Transverse colon (tissue), 4 donors: ENCODE measurements around the gene HDAC4. TPM values are rescaled to one million over a fixed set of nuclear protein-coding genes. Genes with fewer than 3 reads are reported as not detected.
A peak's percentile ranks its signal among the peaks of the same experiment; 100 is the strongest.

Experiments
- DNase-seq: peaks from one replicate; pipeline ENCODE4 v3.0.0-alpha.2; 2019
- H3K27ac ChIP-seq, 4 donors: fragments of 200-600 bp; sonication (generic); 2 replicates each; pipeline ENCODE4 v1.5.1; 2016 to 2018; ENCODE audit warnings: inconsistent platforms in 4 of 4
- H3K27me3 ChIP-seq: fragments of 200-600 bp; sonication (generic); 2 replicates; pipeline ENCODE4 v1.5.1; 2017; ENCODE audit warnings: inconsistent platforms
- H3K36me3 ChIP-seq, 4 donors: fragments of 200-600 bp; sonication (generic); 2 replicates each; pipeline ENCODE4 v1.5.1; 2017 to 2019; ENCODE audit warnings: inconsistent platforms in 4 of 4
- H3K4me1 ChIP-seq, 4 donors: fragments of 200-600 bp; sonication (generic); 2 replicates each; pipeline ENCODE4 v1.5.1; 2017 to 2020; ENCODE audit warnings: inconsistent platforms in 4 of 4
- H3K4me3 ChIP-seq, 4 donors: fragments of 200-600 bp; sonication (generic); 1 replicate in 1 of 4; 2 replicates in 3 of 4; pipeline versions ENCODE4 v1.5.1 to v1.6.1; 2017 to 2019; ENCODE audit warnings: inconsistent platforms in 4 of 4
- H3K9me3 ChIP-seq, 2 donors: fragments of 200-600 bp; sonication (generic); 2 replicates each; pipeline ENCODE4 v1.5.1; 2017 to 2019; ENCODE audit warnings: inconsistent platforms in 2 of 2
- CTCF ChIP-seq, 5 experiments: fragments of 200-600 bp in 3 of 5; fragments of 450-650 bp in 2 of 5; sonication (generic) in 3 of 5; IDR thresholded peaks; 1 replicate in 2 of 5; 2 replicates in 3 of 5; pipeline ENCODE4 v1.5.1; 2016 to 2017; ENCODE audit warnings: antibody characterized with exemption in 5 of 5, inconsistent platforms in 3 of 5, mild to moderate bottlenecking in 2 of 5, moderate library complexity in 1 of 5
- EP300 ChIP-seq: sonication (generic); formaldehyde crosslinking; IDR thresholded peaks from one replicate; pipeline ENCODE4 v1.6.1; 2017; ENCODE audit warnings: antibody characterized with exemption, low read depth
- POLR2A ChIP-seq: fragments of 450-650 bp; IDR thresholded peaks from one replicate; pipeline ENCODE4 v1.6.1; 2016; ENCODE audit warnings: antibody characterized with exemption, mild to moderate bottlenecking, moderate library complexity
- POLR2AphosphoS5 ChIP-seq, 3 donors: sonication (generic); formaldehyde crosslinking; IDR thresholded peaks; one replicate each; pipeline ENCODE4 v1.6.1; 2016; ENCODE audit warnings: antibody characterized with exemption in 3 of 3
- WGBS, 2 donors: methylation state at CpG; one replicate each; pipeline ENCODE4 v1.1.5; 2018; ENCODE audit warnings: low coverage in 1 of 2; 5-methylcytosine and 5-hydroxymethylcytosine counted together
- in situ Hi-C, 4 donors: fragments of 200-750 bp; cut with MboI; loops; one replicate each; pipeline versions ENCODE4 v1.15.0 to v1.15.1; 2017; ENCODE audit warnings: low sequenced_read_pairs in 3 of 4, low pct_ligation_motif_present in 1 of 4, low pct_unique_long_range_greater_than_20kb in 1 of 4
- intact Hi-C: fragments of 100-400 bp; cut with DNase I; formaldehyde crosslinking; loops from one replicate; pipeline ENCODE4 v1.15.1; 2023; ENCODE audit warnings: low total_unique reads
- total RNA-seq, 4 donors: library from RNA; depleted of rRNA; stranded (reverse); fragments of >200 nt; gene quantifications; one replicate each; pipeline ENCODE4 v1.1.0, GENCODE V29; 2016

Gene HDAC4
- total RNA-seq, 4 donors from 2014 or later = 33.9 to 192 (median 112) TPM

- H3K4me1 ChIP-seq = peaks cover 0 to 26% (median 15%) of the 10 kb centered on the region in 4 donors
- WGBS, 2 donors = 0% methylated on average over 1 to 15 of the region's 87 CpGs
- H3K36me3 ChIP-seq = no peaks in the 10 kb centered on the region
- TF ChIP-seq EP300 (peak; percentile 23), POLR2AphosphoS5 (IDR thresholded peaks at IDR 0.05) (no peak)
- H3K4me3 ChIP-seq = peak overlapping the region; percentile 38 to 82 (median 71)
- in situ Hi-C loops (loop anchor here in 1 of 4 donors (25.0 kb wide), 1 partner anchor 587 kb away; no protein-coding TSS in a partner anchor), intact Hi-C loops (loop anchor here (5.0 to 10.0 kb wide), 3 partner anchors 48 to 295 kb away; no protein-coding TSS in a partner anchor)
- no peaks in the 10 kb centered on the region for H3K9me3 ChIP-seq
- peak; percentile 37 for DNase-seq
- H3K27ac ChIP-seq = peak overlapping the region; percentile 77 to 96 (median 86)
- no peaks in the 10 kb centered on the region for H3K27me3 ChIP-seq
Observed at GRCh38 chr2:239399921-239400595, 762 bp downstream of the HDAC4 start.

GRCh38 chr2:239399433-239399920 lies 1.3 kb downstream of the HDAC4 start:
- in situ Hi-C loops (no loop called here), intact Hi-C loops (loop anchor here (5.0 to 10.0 kb wide), 2 partner anchors 47 to 175 kb away; no protein-coding TSS in a partner anchor)
- peak overlapping the region; percentile 38 to 82 (median 71) for H3K4me3 ChIP-seq
- H3K4me1 ChIP-seq = peaks cover 0 to 30% (median 15%) of the 10 kb centered on the region in 4 donors
- H3K36me3 ChIP-seq = no peaks in the 10 kb centered on the region
- no peaks in the 10 kb centered on the region for H3K9me3 ChIP-seq
- peak overlapping the region; percentile 77 to 96 (median 86) for H3K27ac ChIP-seq
- 0 to 5% methylated on average over 1 to 8 of the region's 8 CpGs for WGBS, 2 donors
- TF ChIP-seq POLR2AphosphoS5 (IDR thresholded peaks at IDR 0.05) (no peak), POLR2A (no peak), CTCF (IDR thresholded peaks at IDR 0.05) (no peak), EP300 (no peak)
- no peaks in the 10 kb centered on the region for H3K27me3 ChIP-seq
- peak; percentile 71 for DNase-seq

GRCh38 chr2:239398521-239398921 lies 2.3 kb downstream of the HDAC4 start:
- TF ChIP-seq POLR2AphosphoS5 (IDR thresholded peaks at IDR 0.05) (no peak), POLR2A (no peak), CTCF (IDR thresholded peaks at IDR 0.05) (no peak), EP300 (no peak)
- intact Hi-C loops (loop anchor here (5.0 to 10.0 kb wide), 2 partner anchors 46 to 174 kb away; no protein-coding TSS in a partner anchor), in situ Hi-C loops (no loop called here)
- Histone ChIP-seq H3K27ac (peak overlapping the region; percentile 77 to 96 (median 86)), H3K27me3 (no peaks in the 10 kb centered on the region), H3K36me3 (no peaks in the 10 kb centered on the region), H3K4me1 (peaks cover 5 to 39% (median 20%) of the 10 kb centered on the region in 4 donors), H3K4me3 (no peak overlapping the region), H3K9me3 (no peaks in the 10 kb centered on the region)
- WGBS, 2 donors = 69 to 86% methylated on average over 2 to 10 of the region's 10 CpGs
- no peak for DNase-seq

- 93% methylated on average over 16 of the region's 16 CpGs; no CpG with 5 or more reads in 1 of the 2 donors for WGBS, 2 donors
- intact Hi-C loops = loop anchor here (5.0 to 10.0 kb wide), 2 partner anchors 46 to 173 kb away; no protein-coding TSS in a partner anchor
- Histone ChIP-seq H3K36me3 (no peaks in the 10 kb centered on the region), H3K4me1 (peaks cover 9 to 44% (median 26%) of the 10 kb centered on the region in 4 donors), H3K9me3 (no peaks in the 10 kb centered on the region), H3K27ac (peak overlapping the region; percentile 77 to 96 (median 86)), H3K4me3 (no peak overlapping the region), H3K27me3 (no peaks in the 10 kb centered on the region)
- no peak for DNase-seq
- in situ Hi-C loops = no loop called here
- TF ChIP-seq POLR2A = no peak
- TF ChIP-seq POLR2AphosphoS5 (IDR thresholded peaks at IDR 0.05) = no peak
- no peak for TF ChIP-seq CTCF (IDR thresholded peaks at IDR 0.05)
- no peak for TF ChIP-seq EP300
Observed at GRCh38 chr2:239397931-239398471, 2.8 kb downstream of the HDAC4 start.
